GM23248 (cell line): ENCODE data around the gene GPLD1.

ENCODE experiments used
- EZH2 ChIP-seq: fragments of 200-600 bp; sonication (generic); IDR thresholded peaks from 2 replicates; pipeline ENCODE4 v1.6.1; 2018; ENCODE audit warnings: antibody characterized with exemption, mild to moderate bottlenecking; ENCODE audit not compliant: insufficient read depth, poor library complexity, severe bottlenecking
- EZH2phosphoT487 ChIP-seq: fragments of 200-600 bp; sonication (generic); IDR thresholded peaks from 2 replicates; pipeline ENCODE4 v1.6.1; 2018; ENCODE audit warnings: antibody characterized with exemption, moderate library complexity, mild to moderate bottlenecking, low read depth; ENCODE audit not compliant: insufficient read depth

- TF ChIP-seq EZH2 (no peak), EZH2phosphoT487 (no peak)
Observed at GRCh38 chr6:24464253-24465038, 24.9 kb downstream of the GPLD1 start.
